Left renal pelvis (tissue), 4 donors: Measurements from ENCODE around the gene LRCH1. TPM values are rescaled to one million over a fixed set of nuclear protein-coding genes. Genes with fewer than 3 reads are reported as not detected.

ENCODE experiments used
- DNase-seq, 4 donors: peaks; one replicate each; pipeline ENCODE4 v3.0.0-alpha.2; 2013; ENCODE audit warnings: low read depth in 4 of 4, low spot score in 3 of 4
- polyA plus RNA-seq, 4 donors: library from polyadenylated mRNA; unstranded; fragments of 120-200 nt; gene quantifications; one replicate each; pipeline ENCODE4 v1.2.1, GENCODE V29; 2013; ENCODE audit not compliant: insufficient read length in 4 of 4

LRCH1 gene
- polyA plus RNA-seq, 4 donors: 29.4 to 37.5 (median 30.6) TPM

GRCh38 chr13:46559272-46559805 lies 6.4 kb downstream of the LRCH1 start:
- no peak for DNase-seq

- no peak for DNase-seq
Measured at GRCh38 chr13:46560778-46561177, 7.8 kb downstream of the LRCH1 start.

DNA sequence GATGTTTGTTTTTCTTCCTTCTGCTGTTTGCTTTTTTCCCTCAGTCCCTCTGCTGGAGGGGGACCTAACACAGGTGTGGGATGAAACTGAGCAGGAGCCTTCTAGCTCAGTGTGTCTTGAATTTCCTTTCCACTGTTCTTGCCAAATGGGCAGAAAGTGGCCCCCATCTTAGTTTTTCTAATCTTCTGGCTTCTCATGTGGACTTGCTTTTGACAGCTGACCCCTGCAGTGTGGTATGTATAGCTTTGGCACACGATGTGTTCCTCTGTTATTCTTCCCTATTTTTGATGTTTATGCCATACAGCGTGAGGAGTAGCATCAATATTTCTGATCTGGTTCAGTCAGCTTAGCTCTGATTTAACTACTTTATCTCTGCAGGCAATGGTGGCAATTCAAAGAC lies 8.3 kb downstream of the LRCH1 start:
- no peak for DNase-seq

GRCh38 chr13:46561691-46562090 lies 8.7 kb downstream of the LRCH1 start:
- DNase-seq: no peak

DNA sequence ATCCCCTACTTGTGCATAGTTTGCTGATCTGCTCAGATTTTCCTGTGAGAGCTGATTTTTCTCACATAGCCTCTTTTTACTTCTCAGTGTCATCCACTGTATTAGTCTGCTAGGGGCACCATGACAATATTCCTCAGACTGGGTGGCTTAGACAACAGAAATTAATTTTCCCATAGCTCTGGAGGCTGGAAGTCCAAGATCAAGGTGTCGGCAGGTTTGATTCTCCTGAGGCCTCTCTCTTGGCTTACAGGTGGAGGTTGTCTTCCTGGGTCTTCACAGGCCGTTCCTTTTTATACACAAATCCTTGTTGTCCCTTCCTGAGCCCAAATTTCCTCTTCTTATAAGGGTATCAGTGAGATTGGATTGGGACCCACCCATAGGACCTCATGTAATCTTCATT lies 9.2 kb downstream of the LRCH1 start:
- DNase-seq: no peak

- DNase-seq: no peak
Measured at GRCh38 chr13:46562581-46562980, 9.6 kb downstream of the LRCH1 start.

DNA sequence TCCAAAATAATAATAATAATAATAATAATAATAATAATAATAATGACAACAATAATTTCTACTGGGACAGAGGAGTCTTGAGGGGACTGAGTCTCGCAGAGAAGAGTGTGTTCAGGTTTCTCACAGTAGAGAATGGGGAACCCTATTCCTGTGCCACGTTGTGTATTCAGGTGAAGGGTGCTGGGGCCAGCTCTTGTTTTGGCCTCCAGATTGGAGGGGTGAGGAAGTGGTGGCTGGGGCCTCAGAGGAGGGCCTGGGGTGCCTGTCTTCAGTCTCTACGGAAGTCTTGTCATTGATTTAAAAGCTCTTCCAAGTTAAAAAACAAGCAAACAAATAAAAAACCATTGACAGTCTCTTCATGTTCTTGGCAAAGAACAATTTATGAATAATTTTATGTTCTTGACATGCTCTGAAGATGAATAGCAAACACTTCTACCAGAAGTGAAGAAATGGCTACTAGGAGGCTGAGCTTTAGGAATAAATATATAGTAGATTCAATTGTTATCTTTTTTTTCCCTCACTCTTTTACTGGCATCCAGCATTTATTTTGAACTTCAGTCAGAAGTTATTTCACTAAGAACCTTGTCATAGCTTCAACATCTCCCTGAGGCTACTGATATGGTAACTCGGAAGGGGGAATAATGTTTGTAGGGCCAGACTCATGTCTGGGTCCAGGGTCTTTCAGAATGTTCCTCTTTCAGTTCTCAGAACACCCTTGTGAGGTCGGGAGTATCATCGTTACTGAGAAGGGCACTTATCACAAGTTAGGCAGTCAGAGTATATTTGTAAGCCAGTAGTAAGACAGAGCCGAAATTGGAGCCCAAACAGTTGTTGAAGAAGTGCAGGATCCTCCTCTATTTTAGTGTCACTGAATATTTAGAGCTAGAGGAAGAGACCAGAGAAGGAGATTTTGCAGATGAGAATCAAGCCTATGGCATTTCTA lies 13.1 kb downstream of the LRCH1 start:
- no peak for DNase-seq

- no peak for DNase-seq
Measured at GRCh38 chr13:46567671-46568070, 14.7 kb downstream of the LRCH1 start.

GRCh38 chr13:46569456-46569855 lies 16.5 kb downstream of the LRCH1 start:
- DNase-seq: no peak

DNA sequence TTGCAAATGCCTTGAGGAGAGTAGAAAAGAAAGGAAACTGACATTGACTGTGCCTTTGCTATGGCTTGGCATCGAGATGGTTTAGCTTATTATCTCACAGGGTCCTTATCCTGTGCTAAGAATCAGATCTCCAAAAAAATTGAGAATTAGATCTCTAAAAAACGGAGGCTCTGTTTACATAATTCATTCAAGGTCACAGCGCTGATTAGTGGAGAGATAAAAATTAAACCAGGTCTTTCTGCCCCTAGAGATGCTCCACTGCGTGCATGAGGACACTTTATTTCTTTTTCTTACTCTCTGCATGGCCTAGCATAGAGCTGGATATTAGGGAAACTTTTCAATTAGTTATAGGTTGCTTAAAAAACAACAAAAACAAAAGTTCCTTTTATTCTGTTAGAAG lies 17.3 kb downstream of the LRCH1 start:
- no peak for DNase-seq

GRCh38 chr13:46571189-46571908 lies 18.4 kb downstream of the LRCH1 start:
- no peak for DNase-seq

GRCh38 chr13:46571909-46572595 lies 19.1 kb downstream of the LRCH1 start:
- DNase-seq: no peak

GRCh38 chr13:46572752-46573431 lies 19.9 kb downstream of the LRCH1 start:
- no peak for DNase-seq

- DNase-seq: no peak
Measured at GRCh38 chr13:46575301-46575771, 22.4 kb downstream of the LRCH1 start.

DNA sequence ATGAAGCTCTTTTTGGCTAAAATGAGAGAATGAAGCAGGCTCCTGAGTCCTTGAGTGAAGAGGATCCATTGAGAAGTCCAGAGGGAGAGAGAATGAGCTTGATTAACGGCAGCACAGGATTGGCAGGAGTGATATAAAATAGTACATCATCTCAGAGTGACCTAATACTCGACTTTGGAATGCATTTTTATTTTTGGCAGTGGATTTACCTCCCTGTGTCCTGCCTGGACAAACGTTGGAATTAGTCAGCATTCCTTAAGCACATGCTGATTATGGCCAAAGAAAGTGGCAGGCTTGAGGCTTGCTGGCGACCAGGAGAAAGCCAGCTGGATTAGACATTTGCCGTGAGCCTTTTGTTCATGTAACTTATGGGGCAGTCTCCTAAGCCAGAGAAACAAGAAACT lies 22.9 kb downstream of the LRCH1 start:
- no peak for DNase-seq

- no peak for DNase-seq
Measured at GRCh38 chr13:46576762-46577161, 23.8 kb downstream of the LRCH1 start.

GRCh38 chr13:46577696-46578589 lies 25.0 kb downstream of the LRCH1 start:
- no peak for DNase-seq

DNA sequence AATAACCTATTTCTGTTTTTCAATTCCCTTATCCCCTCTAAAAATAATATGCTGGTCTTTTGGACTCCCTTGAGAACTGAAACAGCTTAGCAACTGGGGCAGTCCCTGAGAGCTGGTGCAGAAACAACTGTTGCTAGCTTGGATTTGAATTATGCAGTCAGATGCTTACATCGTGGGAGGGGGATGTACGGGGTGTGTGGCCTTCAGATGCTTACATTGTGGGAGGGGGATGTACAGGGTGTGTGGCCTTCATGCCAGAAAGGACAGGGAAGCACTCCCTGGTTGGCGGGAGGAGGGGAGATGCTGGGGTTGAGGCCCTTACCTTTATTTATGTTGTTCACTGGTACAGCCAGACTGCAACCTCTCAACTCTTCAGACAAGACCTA lies 25.6 kb downstream of the LRCH1 start:
- no peak for DNase-seq

DNA sequence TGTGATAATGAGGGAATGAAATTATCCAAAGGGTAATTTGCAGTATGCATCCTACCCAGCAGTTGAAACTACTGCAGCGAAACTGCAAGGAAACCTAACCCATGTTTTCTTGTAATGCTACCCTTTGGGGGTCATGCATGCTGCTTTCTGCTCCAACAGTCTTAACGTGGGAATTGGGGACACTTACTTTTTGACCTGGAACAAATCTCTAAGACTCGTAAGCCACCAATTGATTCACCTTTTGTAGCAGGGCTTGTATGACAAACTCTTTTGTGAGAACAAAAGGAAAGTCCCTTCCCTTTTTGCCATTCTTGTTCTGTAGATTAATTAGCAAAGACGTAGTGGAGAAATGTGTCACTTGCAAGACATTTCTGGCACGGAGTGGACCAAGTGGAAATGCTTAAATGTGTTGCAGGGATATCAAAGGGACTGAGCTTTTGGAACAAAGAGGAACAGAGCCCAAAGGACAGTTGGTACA lies 27.4 kb downstream of the LRCH1 start:
- DNase-seq: no peak
